A549 (cell line): ENCODE results near the gene ZNF628. TPM values are rescaled to one million over a fixed set of nuclear protein-coding genes. Genes with fewer than 3 reads are reported as not detected.

ENCODE experiments used
- ATAC-seq, 2 experiments: fragments of 200-7000 bp in 1 of 2; fragments of >200 bp in 1 of 2; cut with Nextera tagmentation in 1 of 2; cut with Tn5 transposase in 1 of 2; 3 replicates each; pipeline versions ENCODE4 v1.8.0 to v1.9.1; 2018 to 2020; ENCODE audit warnings: mild to moderate bottlenecking in 1 of 2, moderate library complexity in 1 of 2
- CTCF ChIA-PET: fragments of 300-600 bp; sonication (Branson Sonifier 250); formaldehyde crosslinking; extraction: SDS; loops from one replicate; lab custom pipeline; 2021; ENCODE audit warnings: antibody characterized with exemption, inconsistent platforms; lab: Yijun Ruan, JAX
- POLR2A ChIA-PET: fragments of 350-600 bp; formaldehyde crosslinking; extraction: SDS; loops from one replicate; lab custom pipeline; 2021; ENCODE audit warnings: antibody characterized with exemption, inconsistent platforms; lab: Yijun Ruan, JAX
- DNase-seq, 2 experiments: peaks; one replicate each; pipeline versions ENCODE4 v3.0.0 to v3.0.0-alpha.2; 2011 to 2016; ENCODE audit warnings: low read depth in 1 of 2, low spot score in 1 of 2
- FAIRE-seq: peaks from 2 replicates; lab custom pipeline; 2011; peaks lifted over from hg19 to GRCh38; lab: Jason Lieb, UNC
- H3K27ac ChIP-seq, 2 experiments: fragments of >200 bp; sonication (Bioruptor Twin); formaldehyde crosslinking; 3 replicates each; pipeline ENCODE4 v1.5.1; 2016 to 2017
- H3K4me1 ChIP-seq: fragments of >200 bp; sonication (Bioruptor Twin); formaldehyde crosslinking; 3 replicates; pipeline ENCODE4 v1.6.1; 2016
- H3K4me2 ChIP-seq: fragments of >200 bp; sonication (Bioruptor Twin); formaldehyde crosslinking; 3 replicates; pipeline ENCODE4 v1.6.1; 2016
- H3K4me3 ChIP-seq: fragments of >200 bp; sonication (Bioruptor Twin); formaldehyde crosslinking; 3 replicates; pipeline ENCODE4 v1.5.1; 2016
- H3K9me3 ChIP-seq: fragments of >200 bp; sonication (Bioruptor Twin); formaldehyde crosslinking; 3 replicates; pipeline ENCODE4 v1.6.1; 2016
- CBX2 ChIP-seq: fragments of 200-600 bp; sonication (generic); IDR thresholded peaks from 2 replicates; pipeline ENCODE4 v1.6.1; 2016; ENCODE audit warnings: low read depth, mild to moderate bottlenecking, borderline replicate concordance
- CBX8 ChIP-seq: fragments of 200-600 bp; sonication (generic); IDR thresholded peaks from 2 replicates; pipeline ENCODE4 v1.6.1; 2016
- CHD2 ChIP-seq: fragments of 150-350 bp; IDR thresholded peaks from 2 replicates; pipeline ENCODE4 v1.6.1; 2014; ENCODE audit warnings: low read length; ENCODE audit not compliant: partially characterized antibody
- CHD4 ChIP-seq: fragments of 200-600 bp; sonication (generic); IDR thresholded peaks from 2 replicates; pipeline ENCODE4 v1.6.1; 2016; ENCODE audit warnings: antibody characterized with exemption, mild to moderate bottlenecking, borderline replicate concordance
- EP300 ChIP-seq, 2 experiments: fragments of >200 bp; sonication (Bioruptor Twin); formaldehyde crosslinking; IDR thresholded peaks; 2 replicates in 1 of 2; 3 replicates in 1 of 2; pipeline ENCODE4 v1.6.1; 2016 to 2017
- FOSB ChIP-seq: fragments of 250-450 bp; sonication (Bioruptor Pico); IDR thresholded peaks from 2 replicates; pipeline ENCODE4 v1.5.0; 2020; ENCODE audit warnings: mild to moderate bottlenecking, moderate library complexity
- FOSL2 ChIP-seq, 2 experiments: fragments of 450-650 bp in 1 of 2; fragments of >200 bp in 1 of 2; sonication (Bioruptor Twin) in 1 of 2; formaldehyde crosslinking; IDR thresholded peaks; 2 replicates each; pipeline versions ENCODE4 v1.5.0 to v1.6.1; 2016 to 2020; ENCODE audit warnings: mild to moderate bottlenecking in 1 of 2, moderate library complexity in 1 of 2
- FOXS1 ChIP-seq: fragments of 250-450 bp; sonication (Bioruptor Pico); IDR thresholded peaks from 2 replicates; pipeline ENCODE4 v1.5.0; 2020; ENCODE audit warnings: mild to moderate bottlenecking, moderate library complexity
- HDAC2 ChIP-seq: fragments of 200-600 bp; sonication (generic); IDR thresholded peaks from 2 replicates; pipeline ENCODE4 v1.6.1; 2016
- HEYL ChIP-seq: fragments of 250-450 bp; sonication (Bioruptor Pico); IDR thresholded peaks from 2 replicates; pipeline ENCODE4 v1.8.0; 2021; ENCODE audit warnings: mild to moderate bottlenecking, moderate library complexity
- HOXA7 ChIP-seq: fragments of 250-450 bp; sonication (Bioruptor Pico); IDR thresholded peaks from 2 replicates; pipeline ENCODE4 v1.5.0; 2020; ENCODE audit warnings: mild to moderate bottlenecking, moderate library complexity
- HOXB13 ChIP-seq: fragments of 250-450 bp; sonication (Bioruptor Pico); IDR thresholded peaks from 2 replicates; pipeline ENCODE4 v1.5.0; 2020; ENCODE audit warnings: low read depth, mild to moderate bottlenecking, moderate library complexity
- HOXB5 ChIP-seq: fragments of 250-450 bp; sonication (Bioruptor Pico); IDR thresholded peaks from 2 replicates; pipeline ENCODE4 v1.5.0; 2020; ENCODE audit warnings: mild to moderate bottlenecking, moderate library complexity
- JUNB ChIP-seq: fragments of >200 bp; sonication (Bioruptor Twin); formaldehyde crosslinking; IDR thresholded peaks from 2 replicates; pipeline ENCODE4 v1.6.1; 2016
- MYC ChIP-seq: IDR thresholded peaks from 2 replicates; pipeline ENCODE4 v1.6.1; 2012; ENCODE audit warnings: mild to moderate bottlenecking, inconsistent platforms, low read length, improper control_type of control experiment, borderline replicate concordance
- NFE2L2 ChIP-seq: fragments of 150-350 bp; conservative IDR thresholded peaks from 2 replicates; pipeline ENCODE4 v1.6.1; 2014; ENCODE audit warnings: low read length
- NPAS2 ChIP-seq: fragments of 250-450 bp; sonication (Bioruptor Pico); IDR thresholded peaks from 2 replicates; pipeline ENCODE4 v1.8.0; 2022; ENCODE audit warnings: mild to moderate bottlenecking, moderate library complexity, borderline replicate concordance
- PHF8 ChIP-seq: fragments of 200-600 bp; sonication (generic); IDR thresholded peaks from 2 replicates; pipeline ENCODE4 v1.6.1; 2016; ENCODE audit warnings: low read depth, mild to moderate bottlenecking, antibody characterized with exemption, moderate library complexity, borderline replicate concordance
- POLR2A ChIP-seq: IDR thresholded peaks from 2 replicates; pipeline ENCODE4 v1.6.1; 2012; ENCODE audit warnings: mild to moderate bottlenecking, low read length
- POLR2AphosphoS2 ChIP-seq: conservative IDR thresholded peaks from 2 replicates; pipeline ENCODE4 v1.6.1; 2012; ENCODE audit warnings: low read length, improper control_type of control experiment, inconsistent platforms
- RFX5 ChIP-seq: fragments of 450-650 bp; IDR thresholded peaks from 2 replicates; pipeline ENCODE4 v1.7.1; 2014; ENCODE audit warnings: antibody characterized with exemption, mild to moderate bottlenecking, moderate library complexity
- ZFP36 ChIP-seq: fragments of 450-650 bp; IDR thresholded peaks from 2 replicates; pipeline ENCODE4 v1.6.1; 2014; ENCODE audit warnings: borderline replicate concordance; ENCODE audit not compliant: partially characterized antibody
- ZNF302 ChIP-seq: fragments of 250-450 bp; sonication (Bioruptor Pico); IDR thresholded peaks from 2 replicates; pipeline ENCODE4 v1.9.0; 2021; ENCODE audit warnings: inconsistent platforms, mild to moderate bottlenecking, moderate library complexity
- ZSCAN20 ChIP-seq: fragments of 250-450 bp; sonication (Bioruptor Pico); IDR thresholded peaks from 2 replicates; pipeline ENCODE4 v1.8.0; 2022; ENCODE audit warnings: mild to moderate bottlenecking, moderate library complexity
- WGBS: methylation state at CpG from one replicate; pipeline ENCODE4 v1.1.6; 2017; ENCODE audit errors: missing lambda C conversion rate; 5-methylcytosine and 5-hydroxymethylcytosine counted together
- polyA plus RNA-seq, 4 experiments: library from polyadenylated mRNA; depleted of rRNA in 3 of 4; stranded (reverse); fragments of >200 nt; fragmentation: RNase III in 1 of 4; extraction: RNeasy Plus Mini Kit Qiagen cat#74134 plus additional on column Dnase treatment in 1 of 4; gene quantifications; 2 replicates in 3 of 4; 3 replicates in 1 of 4; pipeline ENCODE4 v1.2.3, GENCODE V29; 2011 to 2017
- TF ChIP-seq, protein P1 (sequence below): fragments of 250-450 bp; sonication (Bioruptor Pico); IDR thresholded peaks from 2 replicates; pipeline ENCODE4 v1.5.0; 2020; ENCODE audit warnings: low read depth, mild to moderate bottlenecking, moderate library complexity
- TF ChIP-seq, protein P2 (sequence below): IDR thresholded peaks from 2 replicates; pipeline ENCODE4 v1.6.1; 2012; ENCODE audit warnings: low read depth, borderline replicate concordance

The ZNF628 gene
- polyA plus RNA-seq, 2 of the 4 experiments (the other 2 are of a cell fraction) = 0.32 to 5.7 TPM

DNA sequence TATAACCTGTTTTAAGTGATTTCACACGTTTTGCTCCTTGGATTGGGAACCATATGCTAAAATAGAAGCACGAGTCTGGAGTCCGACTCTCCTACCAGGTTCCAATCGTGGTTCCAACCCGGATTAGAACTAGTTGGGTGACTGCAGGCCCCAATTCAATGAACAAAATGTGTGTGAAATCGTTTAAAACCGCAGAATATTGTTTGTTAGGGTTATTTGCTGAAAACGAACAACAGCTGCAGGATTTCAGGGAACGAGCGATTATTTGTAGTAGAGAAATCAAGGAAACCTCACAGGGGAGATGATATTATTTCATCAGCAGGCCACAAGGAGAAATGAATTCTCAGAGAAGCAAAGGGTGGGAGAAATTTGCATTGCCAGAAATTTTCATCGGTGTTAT, 28.6 kb downstream of the ZNF628 start:
- 63% methylated on average over 11 of the region's 11 CpGs for WGBS
- no peak for ATAC-seq
- Histone ChIP-seq H3K27ac (no peak overlapping the region), H3K9me3 (peaks cover 9% of the 10 kb centered on the region; the same call in 1 of the 3 replicates), H3K4me3 (no peak overlapping the region), H3K4me1 (no peaks in the 10 kb centered on the region), H3K4me2 (no peak overlapping the region)
- POLR2A ChIA-PET = interaction anchor here (0.6 to 2.2 kb wide), 3 partner anchors 94 to 150 kb away, joined by 3 to 7 read pairs (median 7); partner anchors contain the start of genes FIZ1 and ZNF784
- CTCF ChIA-PET = interaction anchor here (0.7 to 15.3 kb wide), 36 partner anchors 10 to 624 kb away, joined by 3 to 363 read pairs (median 8); partner anchors contain the start of genes FIZ1, ISOC2, NAT14 and SSC5D
- no peak for FAIRE-seq
- no peak for DNase-seq
- TF ChIP-seq JUNB (no peak), POLR2AphosphoS2 (no peak), FOSL2 (IDR thresholded peaks at IDR 0.05) (no peak), FOSL2 (CRISPR knock-in tag; IDR thresholded peaks at IDR 0.05) (no peak), FOXS1 (CRISPR knock-in tag) (no peak), EP300 (IDR thresholded peaks at IDR 0.05) (no peak), CHD2 (no peak), PHF8 (no peak), HOXB5 (CRISPR knock-in tag) (no peak), CBX2 (no peak), HOXB13 (CRISPR knock-in tag) (no peak), POLR2A (no peak)
- TF ChIP-seq, protein P1, sequence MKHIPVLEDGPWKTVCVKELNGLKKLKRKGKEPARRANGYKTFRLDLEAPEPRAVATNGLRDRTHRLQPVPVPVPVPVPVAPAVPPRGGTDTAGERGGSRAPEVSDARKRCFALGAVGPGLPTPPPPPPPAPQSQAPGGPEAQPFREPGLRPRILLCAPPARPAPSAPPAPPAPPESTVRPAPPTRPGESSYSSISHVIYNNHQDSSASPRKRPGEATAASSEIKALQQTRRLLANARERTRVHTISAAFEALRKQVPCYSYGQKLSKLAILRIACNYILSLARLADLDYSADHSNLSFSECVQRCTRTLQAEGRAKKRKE (CRISPR knock-in tag) = no peak

DNA sequence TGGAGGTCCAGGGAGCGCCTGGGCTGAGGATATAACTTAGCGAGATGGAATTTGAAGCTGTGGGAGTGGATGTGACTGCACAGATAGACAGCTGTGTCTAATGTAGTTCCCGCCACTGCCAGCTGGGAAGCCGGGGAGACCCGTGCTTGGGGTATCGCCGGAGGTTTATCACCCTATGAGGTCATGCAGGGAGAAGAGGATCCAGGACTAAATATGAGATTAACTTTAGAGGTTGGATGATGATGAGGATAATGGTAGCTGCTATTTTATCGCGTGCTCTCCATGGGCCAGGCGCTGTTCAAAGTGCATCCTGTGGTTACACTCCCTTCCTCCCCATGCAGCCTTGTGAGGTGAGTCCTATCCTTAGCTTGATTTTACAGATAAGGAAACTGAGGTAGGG, 31.7 kb downstream of the ZNF628 start:
- no peak for DNase-seq
- H3K4me3 ChIP-seq = no peak overlapping the region
- ChIA-PET POLR2A (interaction anchor here (1.3 to 1.6 kb wide), 2 partner anchors 32 to 116 kb away, joined by 4 to 5 read pairs; partner anchors contain the start of genes ZNF628 and ZNF784), CTCF (interaction anchor here (0.7 to 15.3 kb wide), 12 partner anchors 8 to 830 kb away, joined by 3 to 363 read pairs (median 5); partner anchors contain the start of genes FIZ1, ZNF524, ZNF784 and ZNF865)
- no peaks in the 10 kb centered on the region for H3K4me1 ChIP-seq
- no peak overlapping the region for H3K4me2 ChIP-seq
- no peak overlapping the region for H3K27ac ChIP-seq
- TF ChIP-seq CHD4 (no peak), EP300 (IDR thresholded peaks at IDR 0.05) (no peak), JUNB (no peak), HEYL (CRISPR knock-in tag) (no peak), ZSCAN20 (CRISPR knock-in tag) (no peak), CBX8 (no peak), NPAS2 (CRISPR knock-in tag) (no peak), RFX5 (no peak), ZNF302 (CRISPR knock-in tag) (no peak), FOSB (CRISPR knock-in tag) (no peak), MYC (no peak), NFE2L2 (no peak), HOXA7 (CRISPR knock-in tag) (no peak), HDAC2 (no peak), ZFP36 (no peak), FOSL2 (IDR thresholded peaks at IDR 0.05) (no peak), FOSL2 (CRISPR knock-in tag; IDR thresholded peaks at IDR 0.05) (no peak)
- TF ChIP-seq, protein P2, sequence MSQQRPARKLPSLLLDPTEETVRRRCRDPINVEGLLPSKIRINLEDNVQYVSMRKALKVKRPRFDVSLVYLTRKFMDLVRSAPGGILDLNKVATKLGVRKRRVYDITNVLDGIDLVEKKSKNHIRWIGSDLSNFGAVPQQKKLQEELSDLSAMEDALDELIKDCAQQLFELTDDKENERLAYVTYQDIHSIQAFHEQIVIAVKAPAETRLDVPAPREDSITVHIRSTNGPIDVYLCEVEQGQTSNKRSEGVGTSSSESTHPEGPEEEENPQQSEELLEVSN = no peak
- 69% methylated on average over 10 of the region's 10 CpGs for WGBS
- no peak for FAIRE-seq
- H3K9me3 ChIP-seq = peaks cover 9% of the 10 kb centered on the region; the same call in 1 of the 3 replicates
- no peak for ATAC-seq
